Fibroblast of villous mesenchyme (primary cell): ENCODE results near the gene KRTAP10-1. TPM values are rescaled to one million over a fixed set of nuclear protein-coding genes. Genes with fewer than 3 reads are reported as not detected.

Source experiments
- DNase-seq: peaks from one replicate; pipeline ENCODE4 v3.0.0-alpha.2; 2010; ENCODE audit warnings: low read depth
- H3K4me3 ChIP-seq: 2 replicates; pipeline ENCODE4 v1.5.1; 2011; ENCODE audit warnings: low read depth, mild to moderate bottlenecking, low read length
- CTCF ChIP-seq: IDR thresholded peaks from 2 replicates; pipeline ENCODE4 v1.5.1; 2012; ENCODE audit warnings: low read depth, mild to moderate bottlenecking, low read length; ENCODE audit not compliant: insufficient read depth
- total RNA-seq: library from RNA; depleted of rRNA; stranded (reverse); fragments of >200 nt; gene quantifications from 2 replicates; pipeline ENCODE4 v1.2.3, GENCODE V29; 2012

The KRTAP10-1 gene
- total RNA-seq, 1 donor, result not detected

GRCh38 chr21:44497703-44498126 lies 42.3 kb downstream of the KRTAP10-1 start:
- peak; percentile 18 for DNase-seq
- H3K4me3 ChIP-seq, result no peak overlapping the region
- no peak for TF ChIP-seq CTCF

GRCh38 chr21:44496564-44497550 lies 43.1 kb downstream of the KRTAP10-1 start:
- no peak overlapping the region for H3K4me3 ChIP-seq
- TF ChIP-seq CTCF, result no peak
- no peak for DNase-seq

- no peak for DNase-seq
These were observed 44.1 kb downstream of the KRTAP10-1 start for GRCh38 chr21:44495611-44496563.

GRCh38 chr21:44494956-44495355 lies 45.0 kb downstream of the KRTAP10-1 start:
- DNase-seq, result no peak
- TF ChIP-seq CTCF, result no peak
- no peak overlapping the region for H3K4me3 ChIP-seq

More at GRCh38 chr21:44495611-44496563, 44.1 kb downstream of the KRTAP10-1 start:
- no peak for TF ChIP-seq CTCF
- no peak overlapping the region for H3K4me3 ChIP-seq

- no peak for DNase-seq
- no peak for TF ChIP-seq CTCF
- H3K4me3 ChIP-seq, result no peak overlapping the region
These were observed 45.6 kb downstream of the KRTAP10-1 start for GRCh38 chr21:44494418-44494817.

- H3K4me3 ChIP-seq, result no peak overlapping the region
- TF ChIP-seq CTCF, result no peak
- no peak for DNase-seq
These were observed 47.2 kb downstream of the KRTAP10-1 start for GRCh38 chr21:44492567-44493385.
